Type B pancreatic cell (in vitro differentiated cells): Measurements from ENCODE around the gene CHST4. TPM values are rescaled to one million over a fixed set of nuclear protein-coding genes. Genes with fewer than 3 reads are reported as not detected.

Experiments used
- DNase-seq: peaks from one replicate; pipeline ENCODE4 v3.0.0; 2021; ENCODE audit warnings: mixed read lengths; ENCODE audit not compliant: unreplicated experiment; ENCODE audit errors: extremely low spot score
- H3K27ac Mint-ChIP-seq: 2 replicates; pipeline ENCODE4 v1.8.0; 2021; ENCODE audit warnings: mild to moderate bottlenecking, mixed read lengths
- H3K27me3 Mint-ChIP-seq: 2 replicates; pipeline ENCODE4 v1.8.0; 2021; ENCODE audit warnings: mixed read lengths
- H3K36me3 Mint-ChIP-seq: 2 replicates; pipeline ENCODE4 v1.8.0; 2021; ENCODE audit warnings: mixed read lengths
- H3K4me1 Mint-ChIP-seq: one replicate; pipeline ENCODE4 v1.8.0; 2021; ENCODE audit warnings: mixed read lengths; ENCODE audit not compliant: unreplicated experiment
- H3K4me3 Mint-ChIP-seq: 2 replicates; pipeline ENCODE4 v1.8.0; 2021; ENCODE audit warnings: mild to moderate bottlenecking, mixed read lengths
- H3K9me3 Mint-ChIP-seq: 2 replicates; pipeline ENCODE4 v1.8.0; 2021; ENCODE audit warnings: mixed read lengths
- total RNA-seq: library from RNA; stranded (reverse); gene quantifications from 2 replicates; pipeline ENCODE4 v1.2.1, GENCODE V29; 2021; ENCODE audit warnings: low replicate concordance
- TF ChIP-seq, protein P1 (sequence below): fragments of 200-600 bp; sonication (generic); conservative IDR thresholded peaks from 2 replicates; pipeline ENCODE4 v1.5.0; 2021; ENCODE audit warnings: antibody characterized with exemption, mild to moderate bottlenecking

The CHST4 gene
- total RNA-seq, 1 donor from 2014 or later: not detected

DNA sequence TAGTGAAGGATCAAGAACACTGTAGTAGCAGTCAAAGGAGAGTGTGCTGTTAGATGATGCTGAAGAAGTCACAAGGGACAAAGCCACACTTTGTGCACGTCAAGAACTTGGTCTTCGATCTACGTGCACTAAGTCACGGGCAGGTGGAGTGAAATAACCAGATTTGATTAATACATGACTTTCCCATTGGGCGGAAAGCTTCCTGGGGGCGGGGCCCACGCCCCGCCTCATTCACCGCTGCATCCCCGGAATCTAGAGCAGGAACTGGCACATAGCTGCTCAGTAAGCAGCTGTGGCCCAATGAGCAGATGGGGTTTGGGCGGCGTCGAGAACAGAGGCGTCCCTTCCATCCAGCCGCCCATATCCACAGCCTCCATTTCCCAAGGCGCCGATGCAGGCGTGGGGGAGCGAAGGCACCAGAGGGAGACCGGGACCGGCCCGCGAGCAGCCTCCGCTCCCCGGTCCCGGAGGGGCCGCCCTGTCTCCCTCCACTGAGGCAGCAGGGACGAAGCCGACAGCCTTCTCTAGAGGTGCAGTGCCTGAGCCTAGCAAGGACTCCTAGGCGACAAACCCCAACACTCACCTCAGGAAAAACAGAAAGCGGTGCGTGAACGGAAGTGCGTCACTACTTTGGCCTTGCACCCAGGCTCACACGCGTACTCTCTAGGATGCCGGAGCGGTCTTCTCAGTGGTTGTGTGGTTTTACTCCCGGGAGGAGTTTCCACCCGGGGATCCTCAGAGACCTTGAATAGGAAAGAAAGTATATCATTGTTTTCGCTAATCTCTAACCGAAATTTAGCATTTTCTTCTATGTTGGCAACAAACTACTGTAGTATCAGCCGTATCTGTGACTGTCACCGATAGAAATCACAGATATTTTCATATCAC is 42.0 kb upstream of the CHST4 start:
- H3K4me3 Mint-ChIP-seq: peak overlapping the region; percentile 93
- H3K36me3 Mint-ChIP-seq: no peaks in the 10 kb centered on the region
- DNase-seq: peak; percentile 78
- TF ChIP-seq, protein P1, sequence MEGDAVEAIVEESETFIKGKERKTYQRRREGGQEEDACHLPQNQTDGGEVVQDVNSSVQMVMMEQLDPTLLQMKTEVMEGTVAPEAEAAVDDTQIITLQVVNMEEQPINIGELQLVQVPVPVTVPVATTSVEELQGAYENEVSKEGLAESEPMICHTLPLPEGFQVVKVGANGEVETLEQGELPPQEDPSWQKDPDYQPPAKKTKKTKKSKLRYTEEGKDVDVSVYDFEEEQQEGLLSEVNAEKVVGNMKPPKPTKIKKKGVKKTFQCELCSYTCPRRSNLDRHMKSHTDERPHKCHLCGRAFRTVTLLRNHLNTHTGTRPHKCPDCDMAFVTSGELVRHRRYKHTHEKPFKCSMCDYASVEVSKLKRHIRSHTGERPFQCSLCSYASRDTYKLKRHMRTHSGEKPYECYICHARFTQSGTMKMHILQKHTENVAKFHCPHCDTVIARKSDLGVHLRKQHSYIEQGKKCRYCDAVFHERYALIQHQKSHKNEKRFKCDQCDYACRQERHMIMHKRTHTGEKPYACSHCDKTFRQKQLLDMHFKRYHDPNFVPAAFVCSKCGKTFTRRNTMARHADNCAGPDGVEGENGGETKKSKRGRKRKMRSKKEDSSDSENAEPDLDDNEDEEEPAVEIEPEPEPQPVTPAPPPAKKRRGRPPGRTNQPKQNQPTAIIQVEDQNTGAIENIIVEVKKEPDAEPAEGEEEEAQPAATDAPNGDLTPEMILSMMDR: no peak
- peaks cover 13% of the 10 kb centered on the region for H3K4me1 Mint-ChIP-seq
- peak overlapping the region; percentile 93 for H3K27ac Mint-ChIP-seq
- H3K27me3 Mint-ChIP-seq: peaks cover 3% of the 10 kb centered on the region
- no peaks in the 10 kb centered on the region for H3K9me3 Mint-ChIP-seq

GRCh38 chr16:71489122-71489521 is 37.1 kb upstream of the CHST4 start, which contains the start of gene ZNF19:
ZNF19 (minus strand) TSS chr16:71489324; CDS start chr16:71482114, 7,210 bp downstream.
- Mint-ChIP-seq H3K36me3 (no peaks in the 10 kb centered on the region), H3K27me3 (peaks cover 11% of the 10 kb centered on the region), H3K4me1 (peaks cover 5% of the 10 kb centered on the region), H3K4me3 (no peak within 1 kb of the TSS), H3K9me3 (no peaks in the 10 kb centered on the region), H3K27ac (no peak within 1 kb of the TSS)
- no peak for DNase-seq
- TF ChIP-seq, protein P1: no peak

- H3K4me3 Mint-ChIP-seq: no peak overlapping the region
- no peak overlapping the region for H3K27ac Mint-ChIP-seq
- H3K9me3 Mint-ChIP-seq: no peaks in the 10 kb centered on the region
- peaks cover 11% of the 10 kb centered on the region for H3K27me3 Mint-ChIP-seq
- H3K4me1 Mint-ChIP-seq: no peaks in the 10 kb centered on the region
- DNase-seq: no peak
- no peaks in the 10 kb centered on the region for H3K36me3 Mint-ChIP-seq
- TF ChIP-seq, protein P1: no peak
Measured at GRCh38 chr16:71490361-71490760, 35.9 kb upstream of the CHST4 start.

DNA sequence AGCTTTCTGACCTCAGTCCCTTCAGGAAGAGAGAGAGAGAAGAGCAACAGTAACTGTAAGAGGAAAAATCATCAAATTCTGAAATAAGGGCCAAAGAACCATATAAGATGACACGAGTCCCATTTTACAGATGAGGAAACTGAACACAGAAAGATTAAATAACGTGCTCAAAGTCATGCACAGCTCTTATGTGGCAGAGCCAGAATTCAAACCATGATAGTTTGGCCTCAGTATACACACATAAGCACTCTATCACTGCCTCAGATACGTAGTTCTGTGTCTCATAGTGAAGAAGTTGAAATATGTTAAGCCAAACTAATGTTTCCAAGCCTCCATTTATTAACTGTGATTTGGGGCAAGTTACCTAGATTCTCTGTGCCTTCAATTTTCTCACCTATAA is 35.2 kb upstream of the CHST4 start:
- Mint-ChIP-seq H3K4me3 (no peak overlapping the region), H3K36me3 (no peaks in the 10 kb centered on the region)

DNA sequence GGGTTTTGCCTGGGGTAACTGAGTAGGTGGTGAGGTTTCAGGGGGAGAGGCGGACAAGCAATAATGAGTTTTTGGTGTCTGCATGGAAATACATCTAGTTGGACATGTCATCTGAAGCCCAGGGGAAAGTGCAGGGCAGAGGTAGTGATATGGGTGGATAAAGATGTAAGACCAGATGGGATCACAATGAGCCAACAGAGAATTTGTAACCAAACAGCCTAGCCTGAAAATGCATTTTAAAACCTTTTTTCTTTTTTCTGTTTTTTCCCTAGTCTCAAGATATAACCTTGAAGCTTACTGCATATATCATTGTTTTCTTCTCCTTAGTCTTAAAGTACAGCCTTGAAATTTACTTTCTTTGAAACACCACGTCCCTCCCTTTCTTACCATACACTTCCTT is 33.4 kb upstream of the CHST4 start:
- Mint-ChIP-seq H3K27me3 (peaks cover 8% of the 10 kb centered on the region), H3K9me3 (no peaks in the 10 kb centered on the region), H3K4me1 (no peaks in the 10 kb centered on the region), H3K36me3 (no peaks in the 10 kb centered on the region), H3K27ac (no peak overlapping the region), H3K4me3 (no peak overlapping the region)
- no peak for DNase-seq
- TF ChIP-seq, protein P1: no peak

More for the DNA sequence above, 35.2 kb upstream of the CHST4 start:
- H3K27ac Mint-ChIP-seq: no peak overlapping the region
- H3K4me1 Mint-ChIP-seq: no peaks in the 10 kb centered on the region
- H3K9me3 Mint-ChIP-seq: no peaks in the 10 kb centered on the region
- TF ChIP-seq, protein P1: no peak
- H3K27me3 Mint-ChIP-seq: peaks cover 11% of the 10 kb centered on the region
- DNase-seq: no peak
